Loucy (cell line): Measurements from ENCODE around the gene KAT14.

ENCODE experiments used
- EZH2phosphoT487 ChIP-seq: fragments of 200-600 bp; IDR thresholded peaks from 2 replicates; pipeline ENCODE4 v1.6.1; 2018; ENCODE audit warnings: antibody characterized with exemption, mild to moderate bottlenecking, moderate library complexity, borderline replicate concordance
- TF ChIP-seq, protein P1 (sequence below): fragments of 200-600 bp; sonication (generic); conservative IDR thresholded peaks from 2 replicates; pipeline ENCODE4 v1.5.1; 2014; ENCODE audit warnings: mild to moderate bottlenecking, antibody characterized with exemption, low read length

- TF ChIP-seq, protein P1, sequence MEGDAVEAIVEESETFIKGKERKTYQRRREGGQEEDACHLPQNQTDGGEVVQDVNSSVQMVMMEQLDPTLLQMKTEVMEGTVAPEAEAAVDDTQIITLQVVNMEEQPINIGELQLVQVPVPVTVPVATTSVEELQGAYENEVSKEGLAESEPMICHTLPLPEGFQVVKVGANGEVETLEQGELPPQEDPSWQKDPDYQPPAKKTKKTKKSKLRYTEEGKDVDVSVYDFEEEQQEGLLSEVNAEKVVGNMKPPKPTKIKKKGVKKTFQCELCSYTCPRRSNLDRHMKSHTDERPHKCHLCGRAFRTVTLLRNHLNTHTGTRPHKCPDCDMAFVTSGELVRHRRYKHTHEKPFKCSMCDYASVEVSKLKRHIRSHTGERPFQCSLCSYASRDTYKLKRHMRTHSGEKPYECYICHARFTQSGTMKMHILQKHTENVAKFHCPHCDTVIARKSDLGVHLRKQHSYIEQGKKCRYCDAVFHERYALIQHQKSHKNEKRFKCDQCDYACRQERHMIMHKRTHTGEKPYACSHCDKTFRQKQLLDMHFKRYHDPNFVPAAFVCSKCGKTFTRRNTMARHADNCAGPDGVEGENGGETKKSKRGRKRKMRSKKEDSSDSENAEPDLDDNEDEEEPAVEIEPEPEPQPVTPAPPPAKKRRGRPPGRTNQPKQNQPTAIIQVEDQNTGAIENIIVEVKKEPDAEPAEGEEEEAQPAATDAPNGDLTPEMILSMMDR = no peak
- TF ChIP-seq EZH2phosphoT487 = no peak
These were observed 34.7 kb downstream of the KAT14 start for GRCh38 chr20:18172379-18172778.
